Measurements from ENCODE around the gene CACHD1.
"Not testable (repeated sequence)": the region's sequence is repeated elsewhere in the genome, so short reads cannot be mapped to it uniquely, and the experiment has no call there.

Gene CACHD1

GRCh38 chr1:64598100-64598571, 128.2 kb downstream of the CACHD1 start:
- no peak for DNase-seq

GRCh38 chr1:64599242-64599641, 129.3 kb downstream of the CACHD1 start:
- no peak for DNase-seq

- DNase-seq = peak; percentile 54
Observed at GRCh38 chr1:64601207-64601606, 131.3 kb downstream of the CACHD1 start.

DNA sequence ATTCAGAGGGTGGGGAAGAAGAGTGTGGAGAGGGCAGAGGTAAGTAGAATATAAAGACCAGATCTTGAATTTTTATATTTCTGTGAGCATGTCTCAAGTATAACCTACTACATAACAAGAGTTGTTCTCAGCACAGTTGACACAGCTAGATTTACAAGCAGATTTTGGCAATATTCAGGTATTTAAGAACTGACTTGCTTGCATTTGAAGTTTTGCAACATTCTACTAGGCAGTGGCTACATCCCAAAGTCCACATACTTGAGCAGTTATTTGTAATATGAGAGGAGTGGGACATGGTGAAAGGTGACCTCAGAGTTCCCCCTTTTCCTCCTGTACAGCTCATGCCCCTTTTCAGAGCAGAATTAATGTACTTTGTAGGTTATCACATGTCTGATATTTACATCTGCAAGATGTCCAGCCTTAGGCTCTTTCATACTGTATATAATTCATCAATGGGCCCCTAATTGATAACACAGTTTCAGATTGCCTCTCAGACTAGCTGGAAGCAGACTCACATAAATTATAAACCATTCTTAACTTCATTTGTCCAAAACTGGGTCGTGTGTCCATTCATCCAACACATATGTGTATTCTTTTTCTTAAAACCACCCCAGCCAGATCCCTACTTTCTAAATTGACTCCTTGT, 138.2 kb downstream of the CACHD1 start:
- DNase-seq = no peak

- no peak for DNase-seq
Observed at GRCh38 chr1:64608651-64609048, 138.7 kb downstream of the CACHD1 start.

DNA sequence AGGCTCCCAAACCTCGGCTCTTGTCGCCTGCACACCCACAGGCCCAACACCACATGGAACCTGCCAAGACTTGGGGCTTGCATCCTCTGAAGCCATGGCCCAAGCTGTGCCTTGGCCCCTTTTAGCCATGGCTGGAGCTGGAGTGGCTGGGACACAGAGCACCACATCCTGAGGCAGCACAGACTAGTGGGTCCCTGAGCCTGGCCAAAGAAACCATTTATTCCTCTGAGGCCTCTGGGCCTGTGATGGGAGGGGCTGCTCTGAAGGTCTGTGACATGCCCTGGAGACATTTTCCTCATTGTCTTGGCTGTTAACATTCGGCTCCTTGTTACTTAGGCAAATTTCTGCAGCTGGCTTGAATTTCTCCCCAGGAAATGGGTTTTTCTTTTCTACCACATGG, 141.0 kb downstream of the CACHD1 start:
- DNase-seq = not testable (repeated sequence)

GRCh38 chr1:64616039-64616438, 146.1 kb downstream of the CACHD1 start:
- DNase-seq = no peak

DNA sequence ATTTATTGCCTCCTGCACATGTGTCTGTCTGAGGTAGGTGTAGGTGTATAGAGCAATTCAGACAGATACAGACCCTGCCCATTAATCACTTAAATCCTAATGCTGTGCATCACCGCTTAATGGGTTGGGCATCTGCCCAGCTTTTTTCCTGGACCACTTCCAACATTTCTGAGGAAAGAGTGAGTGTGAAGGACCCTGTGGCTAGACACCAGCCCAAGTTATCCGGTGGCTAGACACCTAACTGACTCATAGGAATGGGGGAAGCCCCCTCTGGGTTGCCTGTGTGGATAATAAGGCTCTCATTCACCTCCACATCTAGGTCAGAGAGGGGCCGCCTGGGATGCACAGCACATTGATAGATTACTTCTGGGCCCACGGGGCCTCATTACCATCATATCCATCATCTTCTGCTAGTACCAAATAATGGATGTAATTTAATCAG, 153.8 kb downstream of the CACHD1 start:
- no peak for DNase-seq

DNA sequence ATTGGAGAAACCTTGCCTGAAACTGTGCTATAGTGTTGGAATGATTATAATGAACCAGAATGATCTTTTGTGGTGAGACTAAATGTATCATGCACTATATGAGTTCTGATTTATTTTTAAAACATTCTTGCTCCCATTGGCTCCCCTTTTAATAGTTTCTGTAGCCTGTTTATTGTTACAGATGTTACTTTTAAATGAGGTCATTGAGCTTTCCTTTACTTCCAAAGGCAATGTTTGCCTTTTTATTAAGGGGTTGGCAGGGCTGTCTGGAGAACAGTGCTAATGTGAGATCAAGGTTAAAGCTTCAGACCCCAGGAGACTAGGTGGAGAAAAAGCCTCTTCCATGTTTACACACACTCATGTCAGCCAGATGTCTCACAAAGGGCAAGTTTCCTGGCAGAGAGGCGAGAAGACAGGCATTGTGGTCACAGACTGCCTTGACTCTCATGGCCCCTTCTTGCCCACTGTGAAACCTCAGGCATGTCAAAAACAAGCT, 154.3 kb downstream of the CACHD1 start:
- DNase-seq = peak; percentile 2

DNA sequence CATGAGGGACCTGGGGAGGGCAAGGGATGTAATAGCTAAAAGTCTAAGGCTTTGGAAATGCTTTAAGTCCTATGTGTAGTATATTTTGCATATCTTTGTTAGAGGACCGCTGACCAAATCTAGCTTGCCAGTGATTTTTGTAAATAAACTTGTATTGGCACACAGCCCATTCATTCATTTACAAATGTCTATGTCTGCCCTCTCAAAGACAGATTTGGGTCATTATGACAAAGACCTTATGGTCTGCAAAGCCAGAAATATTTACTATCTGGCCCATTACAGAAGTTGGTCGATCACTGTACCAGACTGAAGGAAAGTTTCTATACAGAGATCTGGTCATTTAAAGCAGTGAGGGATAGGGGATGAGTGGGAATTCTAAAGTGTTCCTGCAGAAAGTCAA, 154.9 kb downstream of the CACHD1 start:
- no peak for DNase-seq

DNA sequence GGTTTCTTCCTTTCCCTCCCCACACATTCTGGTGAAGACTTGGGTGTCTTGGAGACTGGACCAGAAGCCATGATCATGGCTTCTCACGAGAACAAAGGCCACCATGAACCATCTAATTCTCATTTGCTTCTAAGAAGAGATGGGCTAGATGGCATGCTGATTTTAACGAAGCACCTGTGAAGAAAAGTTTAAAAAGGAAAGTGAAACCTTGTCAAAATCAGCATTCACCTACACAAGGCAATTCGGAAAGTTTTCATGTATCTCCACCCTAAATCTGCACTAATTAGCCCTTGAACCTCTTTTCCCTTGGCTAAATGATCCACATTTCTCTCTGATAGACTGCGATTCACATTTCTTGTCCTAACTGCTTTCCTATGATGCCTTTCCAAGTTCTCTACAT, 160.7 kb downstream of the CACHD1 start:
- DNase-seq = no peak

DNA sequence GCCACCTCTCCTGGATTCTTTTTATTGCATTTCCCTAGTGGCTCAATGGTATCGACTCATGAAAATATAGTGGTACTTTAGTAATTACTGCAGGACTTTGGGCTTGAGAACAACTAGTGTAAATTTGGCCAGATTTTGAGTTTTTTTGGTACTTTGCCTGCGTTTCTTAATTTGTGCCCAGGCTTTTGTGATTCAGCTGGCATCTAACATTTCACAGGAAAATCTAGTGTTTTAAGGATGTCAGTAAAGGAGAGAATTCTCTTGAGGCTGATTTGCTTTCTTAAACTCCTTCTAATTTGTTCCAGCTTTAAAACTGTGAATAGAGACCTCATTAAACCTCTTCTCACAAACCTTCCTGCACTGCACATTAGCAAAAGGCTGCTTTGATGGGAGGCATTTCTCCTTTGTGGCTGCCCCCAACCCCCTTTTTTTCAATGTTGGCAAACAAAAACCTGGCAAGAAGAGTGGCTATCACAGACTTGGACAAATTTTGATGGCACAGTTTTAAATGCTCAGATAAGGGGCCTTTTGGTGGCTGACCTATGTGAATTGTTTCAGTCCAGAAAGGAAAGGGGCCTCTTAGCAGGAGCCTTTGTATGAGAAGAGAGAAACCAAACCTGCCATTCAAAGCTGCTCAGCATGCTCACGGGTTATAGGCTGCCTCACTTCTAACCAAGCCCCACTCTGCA, 161.6 kb downstream of the CACHD1 start:
- no peak for DNase-seq

GRCh38 chr1:64632936-64633335, 163.0 kb downstream of the CACHD1 start:
- DNase-seq = no peak

DNA sequence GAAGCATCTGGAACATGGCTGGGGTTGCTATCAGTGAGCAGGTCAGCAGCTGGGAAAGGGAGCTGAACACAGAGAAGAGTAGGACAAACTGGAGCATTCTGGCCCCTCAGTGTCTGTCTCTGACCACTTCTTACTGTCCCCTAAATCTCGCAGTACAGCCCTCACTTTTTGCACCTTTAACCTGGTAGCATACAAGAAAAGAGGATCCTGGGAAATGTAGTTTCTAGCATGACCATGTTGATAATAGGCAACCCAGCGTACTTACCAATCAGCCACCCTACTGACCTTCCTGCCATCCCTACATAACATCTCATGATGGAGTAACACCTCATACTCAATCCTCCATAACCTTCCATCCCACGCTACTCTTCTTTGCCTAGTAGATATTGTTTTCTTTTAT, 175.8 kb downstream of the CACHD1 start:
- no peak for DNase-seq

DNA sequence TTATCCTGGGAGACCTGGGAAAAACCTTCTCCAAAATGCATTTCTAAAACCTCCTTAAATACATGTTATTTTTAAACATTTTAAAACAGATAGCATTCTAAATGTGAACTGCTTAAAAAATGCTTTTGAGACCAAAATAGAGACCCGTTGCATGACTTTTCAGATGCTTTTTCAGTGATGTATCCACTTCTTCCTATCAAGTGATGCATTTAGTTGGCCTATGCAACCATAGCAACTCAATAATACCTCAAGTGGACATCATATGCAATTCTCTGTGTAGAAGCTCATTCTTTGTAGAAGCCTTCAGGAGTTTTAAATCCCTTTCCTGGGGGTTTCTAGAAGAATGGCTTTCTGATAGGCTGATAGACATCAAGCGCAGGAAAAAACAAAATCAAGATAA, 180.5 kb downstream of the CACHD1 start:
- DNase-seq = no peak

DNA sequence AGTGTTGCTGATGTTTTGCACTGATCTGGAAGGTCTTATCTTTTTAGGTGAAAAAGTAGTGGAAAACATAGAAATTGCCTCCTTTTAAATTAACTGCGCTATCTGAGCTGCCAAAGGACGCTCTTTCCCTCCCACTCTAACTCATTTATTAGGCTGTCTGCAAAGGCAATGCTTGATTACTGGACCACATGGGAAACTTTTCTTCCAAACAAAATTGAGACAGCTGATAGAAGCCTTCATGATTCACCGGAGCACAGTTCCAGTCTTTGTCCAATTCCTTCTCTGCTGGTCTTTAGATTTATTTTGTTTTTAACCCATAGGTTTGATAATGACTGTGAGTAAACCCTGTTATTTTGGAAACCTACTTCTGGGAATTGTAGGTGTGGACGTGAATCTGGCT, 181.9 kb downstream of the CACHD1 start:
- no peak for DNase-seq

GRCh38 chr1:64653466-64653865, 183.5 kb downstream of the CACHD1 start:
- no peak for DNase-seq

DNA sequence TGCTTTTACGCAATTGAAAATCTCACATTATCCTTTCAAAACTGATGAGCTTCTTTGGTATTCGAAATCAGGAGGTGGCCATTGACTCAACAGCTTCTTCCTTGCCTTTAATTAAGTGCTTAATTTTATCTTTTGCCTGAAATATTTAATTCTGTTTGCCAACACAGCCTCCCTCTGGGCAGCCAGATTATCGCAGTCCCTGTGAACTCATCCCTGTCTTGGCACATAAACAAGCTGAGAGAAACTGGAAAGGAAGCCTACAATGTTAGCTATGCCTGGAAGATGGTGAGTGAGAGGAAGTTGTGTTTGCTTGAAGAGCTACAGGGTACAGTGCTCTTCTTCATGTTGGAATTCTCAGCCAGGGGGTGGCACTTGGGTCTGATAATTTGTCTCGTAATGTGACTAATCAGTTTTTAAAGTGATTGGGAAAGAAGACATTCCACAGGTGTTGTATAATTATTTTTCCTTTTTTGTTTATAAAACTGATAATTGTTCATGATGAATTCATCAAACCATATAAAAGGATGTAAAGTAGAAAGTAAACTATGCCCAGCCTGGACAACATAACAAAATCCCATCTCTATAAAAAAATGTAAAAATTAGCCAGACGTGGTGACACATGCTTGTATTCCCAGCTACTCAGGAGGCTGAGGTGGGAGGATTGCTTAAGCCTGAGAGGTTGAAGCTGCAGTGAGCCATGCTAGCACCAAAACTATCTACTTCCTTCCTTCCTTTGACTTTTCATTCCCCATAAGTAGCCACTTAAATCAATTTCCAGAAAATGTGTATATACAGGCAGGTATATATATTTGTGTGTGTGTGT, 184.8 kb downstream of the CACHD1 start:
- no peak for DNase-seq

GRCh38 chr1:64655861-64656260, 185.9 kb downstream of the CACHD1 start:
- DNase-seq = no peak

DNA sequence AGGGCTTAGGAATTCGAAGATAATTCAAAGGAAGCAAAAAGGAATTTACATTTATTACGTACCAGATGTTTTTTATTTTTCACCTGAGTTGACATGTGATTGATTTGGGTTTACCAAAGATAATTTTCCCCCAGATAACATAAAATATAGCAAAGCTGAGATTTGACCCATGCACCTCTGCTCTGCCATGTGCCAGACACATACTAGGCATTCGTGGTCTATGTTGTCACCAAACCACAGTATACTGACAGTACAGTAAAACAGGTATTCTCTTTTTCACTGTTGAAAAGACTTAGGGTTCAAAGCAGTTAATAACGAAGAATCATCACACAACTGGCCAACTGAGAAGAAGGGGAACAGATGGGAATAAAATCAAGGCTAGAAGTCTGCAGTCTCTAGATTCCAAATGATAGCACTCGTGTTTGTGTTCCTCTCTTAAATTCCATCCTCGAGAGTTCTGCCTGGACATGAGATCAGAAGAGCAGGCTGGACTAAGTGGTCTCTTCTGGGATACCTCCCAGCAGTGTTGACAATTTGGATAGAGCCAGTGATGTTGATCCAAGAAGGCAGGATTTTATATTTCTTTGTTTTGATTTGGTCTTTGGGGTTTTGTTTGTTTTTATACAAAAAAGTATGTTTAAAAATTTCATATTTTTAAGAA, 189.7 kb downstream of the CACHD1 start:
- DNase-seq = no peak

DNA sequence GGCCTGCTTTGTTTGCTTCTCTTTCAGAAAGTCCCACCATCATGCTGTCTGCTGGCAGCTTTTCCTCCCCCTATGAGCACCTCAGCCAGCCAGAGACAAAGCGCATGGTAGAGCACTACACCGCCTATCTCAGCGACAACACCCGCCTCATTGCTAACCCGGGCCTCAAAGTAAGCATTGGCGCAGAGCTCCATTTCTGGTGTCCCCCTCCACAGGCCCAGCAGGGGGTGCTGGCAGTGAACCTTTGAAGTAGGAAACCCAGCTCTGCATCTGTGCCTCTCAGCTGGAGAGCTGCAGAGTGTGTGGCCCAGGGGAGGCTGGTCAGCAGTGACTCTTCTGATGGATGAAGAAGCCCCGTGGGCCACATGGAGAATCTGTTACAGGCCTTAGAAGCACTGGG, 193.7 kb downstream of the CACHD1 start:
- no peak for DNase-seq

GRCh38 chr1:64664299-64664698, 194.4 kb downstream of the CACHD1 start:
- no peak for DNase-seq

- no peak for DNase-seq
Observed at GRCh38 chr1:64669098-64669675, 199.3 kb downstream of the CACHD1 start.

All from NCI-H1694 treated with DMSO at 0.1 percent for 48 hours (cell line).